ENCODE measurements around the gene MTA3.

DNA sequence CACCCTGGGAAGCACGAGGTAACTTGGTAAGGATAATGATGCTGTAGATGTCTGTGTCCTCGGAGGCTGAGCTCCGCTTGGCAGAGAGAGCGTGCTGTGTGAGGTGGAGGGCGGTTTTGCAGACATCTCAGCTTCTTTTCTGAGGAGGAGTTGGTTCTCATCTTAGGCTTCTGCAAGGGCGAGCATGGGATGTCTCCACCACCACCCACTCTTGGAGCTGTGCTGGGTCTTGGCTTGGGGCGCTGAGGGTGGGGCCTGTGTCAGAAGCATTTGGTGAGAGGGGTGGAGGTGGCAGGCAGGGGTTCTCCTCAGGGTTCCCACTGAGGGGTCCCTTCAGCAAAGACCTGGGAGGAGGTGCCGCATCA, 186.3 kb downstream of the MTA3 start:
- TF ChIP-seq CTCF (IDR thresholded peaks at IDR 0.05; ENCODE audit: low read depth, low read length) (no peak), POLR2A (IDR thresholded peaks at IDR 0.05; ENCODE audit: extremely low read depth, insufficient read length) (no peak), MYC (IDR thresholded peaks at IDR 0.05; ENCODE audit: low read depth, low read length) (no peak)

All from NB4 (cell line).